IMR-90 (cell line): ENCODE results near the gene LSM14B.

Source experiments
- BHLHE40 ChIP-seq: fragments of 150-350 bp; IDR thresholded peaks from 2 replicates; pipeline ENCODE4 v1.6.1; 2016; ENCODE audit warnings: mild to moderate bottlenecking, low read depth, low read length
- CTCF ChIP-seq: conservative IDR thresholded peaks from 2 replicates; pipeline ENCODE4 v1.5.1; 2012; ENCODE audit warnings: mild to moderate bottlenecking, low read depth, low read length, improper control_type of control experiment
- MAFK ChIP-seq: IDR thresholded peaks from 2 replicates; pipeline ENCODE4 v1.6.1; 2012; ENCODE audit warnings: low read depth, low read length, improper control_type of control experiment
- MXI1 ChIP-seq: IDR thresholded peaks from 2 replicates; pipeline ENCODE4 v1.6.1; 2012; ENCODE audit warnings: low read depth, mild to moderate bottlenecking, low read length, moderate library complexity, borderline replicate concordance
- POLR2A ChIP-seq: IDR thresholded peaks from 2 replicates; pipeline ENCODE4 v1.6.1; 2012; ENCODE audit warnings: mild to moderate bottlenecking, low read depth, low read length
- RAD21 ChIP-seq: IDR thresholded peaks from 2 replicates; pipeline ENCODE4 v1.6.1; 2012; ENCODE audit warnings: low read length, improper control_type of control experiment
- RCOR1 ChIP-seq: IDR thresholded peaks from 2 replicates; pipeline ENCODE4 v1.6.1; 2012; ENCODE audit warnings: mild to moderate bottlenecking, low read length, improper control_type of control experiment; ENCODE audit not compliant: insufficient replicate concordance
- RFX5 ChIP-seq: IDR thresholded peaks from 2 replicates; pipeline ENCODE4 v1.8.0; 2012; ENCODE audit warnings: low read depth, mild to moderate bottlenecking, low read length, moderate library complexity
- TF ChIP-seq, protein P1 (sequence below): fragments of 150-350 bp; IDR thresholded peaks from 2 replicates; pipeline ENCODE4 v1.6.1; 2017; ENCODE audit warnings: mild to moderate bottlenecking, antibody characterized with exemption, low read length, low read depth

DNA sequence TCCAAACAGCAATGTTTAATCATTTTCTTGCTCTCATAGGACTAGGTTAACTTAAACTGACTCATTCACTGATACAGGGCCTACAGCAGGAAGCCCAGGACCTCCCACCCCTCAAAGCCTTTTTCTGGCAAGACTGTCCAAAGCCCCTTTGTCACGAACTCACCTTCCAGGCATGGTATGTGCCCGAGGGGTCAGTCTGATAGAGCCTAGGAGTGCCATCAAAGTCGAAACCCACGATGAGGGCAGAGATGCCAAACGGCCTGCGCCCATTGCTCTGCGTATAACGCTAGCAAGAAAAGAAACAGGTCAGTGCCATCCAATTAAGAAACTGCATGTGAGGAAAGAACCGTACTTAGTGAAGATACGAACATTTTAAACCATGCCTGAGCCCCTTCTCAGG, 16.6 kb downstream of the LSM14B start:
- TF ChIP-seq CTCF (no peak), POLR2A (no peak), RFX5 (no peak), MXI1 (no peak), RAD21 (no peak), BHLHE40 (no peak), RCOR1 (no peak), MAFK (no peak)
- TF ChIP-seq, protein P1, sequence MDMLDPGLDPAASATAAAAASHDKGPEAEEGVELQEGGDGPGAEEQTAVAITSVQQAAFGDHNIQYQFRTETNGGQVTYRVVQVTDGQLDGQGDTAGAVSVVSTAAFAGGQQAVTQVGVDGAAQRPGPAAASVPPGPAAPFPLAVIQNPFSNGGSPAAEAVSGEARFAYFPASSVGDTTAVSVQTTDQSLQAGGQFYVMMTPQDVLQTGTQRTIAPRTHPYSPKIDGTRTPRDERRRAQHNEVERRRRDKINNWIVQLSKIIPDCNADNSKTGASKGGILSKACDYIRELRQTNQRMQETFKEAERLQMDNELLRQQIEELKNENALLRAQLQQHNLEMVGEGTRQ: no peak
